K562 (cell line): ENCODE results near the gene MRPL40. TPM values are rescaled to one million over a fixed set of nuclear protein-coding genes. Genes with fewer than 3 reads are reported as not detected.

ENCODE experiments used
- ATAC-seq: fragments of 200-7000 bp; cut with Tn5 transposase; 3 replicates; pipeline ENCODE4 v1.9.1; 2020; ENCODE audit warnings: moderate library complexity
- BruUV-seq: library from RNA; stranded (reverse); fragments of 400-500 nt; replicated peaks from 2 replicates; lab custom pipeline; 2021; lab: Mats Ljungman, UMichigan
- CTCF ChIA-PET: fragments of 300-600 bp; formaldehyde crosslinking; extraction: SDS; loops from one replicate; lab custom pipeline; 2021; ENCODE audit warnings: low intra/inter-chr PET ratio; lab: Yijun Ruan, JAX
- POLR2A ChIA-PET: fragments of 300-600, 350-650 bp; sonication (Branson Sonifier 250); formaldehyde crosslinking; extraction: SDS; loops from one replicate; lab custom pipeline; 2021; ENCODE audit warnings: antibody characterized with exemption, inconsistent platforms; lab: Yijun Ruan, JAX
- DNase-seq, 4 experiments: peaks; one replicate each; pipeline versions ENCODE4 v3.0.0 to v3.0.0-alpha.2; 2011 to 2018; ENCODE audit warnings: low spot score in 3 of 4, mixed read lengths in 3 of 4; ENCODE audit errors: extremely low read depth in 1 of 4
- FAIRE-seq: peaks from 2 replicates; lab custom pipeline; 2011; peaks lifted over from hg19 to GRCh38; lab: Jason Lieb, UNC
- H2AFZ ChIP-seq: 2 replicates; pipeline ENCODE4 v1.6.0; 2011; ENCODE audit warnings: low read depth, low read length, control low read depth, inconsistent platforms
- H3K27ac ChIP-seq: fragments of 200-600 bp; 3 replicates; pipeline ENCODE4 v1.8.0; 2011; ENCODE audit warnings: low read depth, mild to moderate bottlenecking, control low read depth, inconsistent platforms, low read length, moderate library complexity, mixed read lengths; ENCODE audit errors: extremely low read depth
- H3K27me3 ChIP-seq, 2 experiments: fragments of 300-600 bp in 1 of 2; 2 replicates in 1 of 2; 3 replicates in 1 of 2; pipeline versions ENCODE4 v1.6.0 to v1.8.0; 2011; ENCODE audit warnings: inconsistent platforms in 2 of 2, low read length in 2 of 2, mild to moderate bottlenecking in 1 of 2, mixed read lengths in 1 of 2, moderate library complexity in 1 of 2; ENCODE audit not compliant: control insufficient read depth in 2 of 2, insufficient read depth in 2 of 2
- H3K36me3 ChIP-seq: fragments of 300-600 bp; 3 replicates; pipeline ENCODE4 v1.8.0; 2011; ENCODE audit warnings: mild to moderate bottlenecking, low read length, inconsistent platforms; ENCODE audit not compliant: control insufficient read depth, insufficient read depth
- H3K4me1 ChIP-seq, 2 experiments: fragments of 200-600 bp in 1 of 2; replicated peaks in 1 of 2; 2 replicates in 1 of 2; 3 replicates in 1 of 2; pipeline versions ENCODE4 v1.5.1 to v1.8.0; 2011; ENCODE audit warnings: inconsistent platforms in 2 of 2, low read length in 2 of 2, mild to moderate bottlenecking in 1 of 2, mixed read lengths in 1 of 2, moderate library complexity in 1 of 2; ENCODE audit not compliant: control insufficient read depth in 2 of 2, insufficient read depth in 2 of 2
- H3K4me2 ChIP-seq: 2 replicates; pipeline ENCODE4 v1.6.1; 2011; ENCODE audit warnings: low read length, control low read depth, inconsistent platforms, mixed read lengths; ENCODE audit not compliant: insufficient read depth
- H3K4me3 ChIP-seq: fragments of 200-600 bp; sonication (generic), shearing (Covaris generic); 2 replicates; pipeline ENCODE4 v1.5.1; 2016; ENCODE audit warnings: control low read depth, inconsistent platforms
- H3K79me2 ChIP-seq: fragments of 200-600 bp; 3 replicates; pipeline ENCODE4 v1.8.0; 2011; ENCODE audit warnings: low read length, inconsistent platforms; ENCODE audit not compliant: control insufficient read depth, insufficient read depth
- H3K9ac ChIP-seq, 2 experiments: 2 replicates each; pipeline versions ENCODE4 v1.6.0 to v1.6.1; 2011; ENCODE audit warnings: low read depth in 2 of 2, low read length in 2 of 2, control low read depth in 1 of 2, inconsistent platforms in 1 of 2, mild to moderate bottlenecking in 1 of 2, mixed read lengths in 1 of 2; ENCODE audit not compliant: insufficient read depth in 1 of 2
- H3K9me1 ChIP-seq: one replicate; pipeline ENCODE4 v1.6.0; 2011; ENCODE audit warnings: inconsistent platforms, mild to moderate bottlenecking, low read length, moderate library complexity; ENCODE audit not compliant: control insufficient read depth, insufficient read depth
- H3K9me3 ChIP-seq: replicated peaks from 2 replicates; pipeline ENCODE4 v1.5.1; 2011; ENCODE audit warnings: low read depth, low read length, inconsistent platforms; ENCODE audit not compliant: control insufficient read depth, insufficient read depth
- H4K20me1 ChIP-seq: replicated peaks from 2 replicates; pipeline ENCODE4 v1.6.1; 2011; ENCODE audit warnings: low read length, inconsistent platforms, mixed read lengths; ENCODE audit not compliant: control insufficient read depth, insufficient read depth
- CHCHD3 ChIP-seq: fragments of 250-450 bp; sonication (Bioruptor Pico); IDR thresholded peaks from 2 replicates; pipeline ENCODE4 v2.1.2; 2022; ENCODE audit warnings: mild to moderate bottlenecking
- CHD1 ChIP-seq: fragments of 200-600 bp; sonication (generic); IDR thresholded peaks from one replicate; pipeline ENCODE4 v1.6.1; 2012; ENCODE audit warnings: mild to moderate bottlenecking, moderate library complexity, low read length, inconsistent platforms
- ETV1 ChIP-seq: fragments of 450-650 bp; conservative IDR thresholded peaks from 2 replicates; pipeline ENCODE4 v1.6.1; 2016; ENCODE audit warnings: missing genetic modification characterization, control low read depth, low read depth, missing compliant biosample characterization
- FOXA3 ChIP-seq, 2 experiments: fragments of 450-650 bp in 1 of 2; sonication (generic) in 1 of 2; formaldehyde crosslinking; IDR thresholded peaks in 1 of 2; conservative IDR thresholded peaks in 1 of 2; 2 replicates each; pipeline versions ENCODE4 v1.4.0 to v1.8.0; 2020 to 2022; ENCODE audit warnings: mild to moderate bottlenecking in 2 of 2, missing genetic modification reagents in 1 of 2
- FOXJ2 ChIP-seq: fragments of 200-800 bp; sonication (Bioruptor generic); IDR thresholded peaks from 2 replicates; pipeline ENCODE4 v1.6.1; 2016; ENCODE audit warnings: missing genetic modification characterization, missing compliant biosample characterization
- HDAC3 ChIP-seq: fragments of 450-650 bp; IDR thresholded peaks from 2 replicates; pipeline ENCODE4 v1.6.1; 2018; ENCODE audit warnings: borderline replicate concordance, mild to moderate bottlenecking, moderate library complexity; ENCODE audit not compliant: partially characterized antibody
- IFI16 ChIP-seq: fragments of 250-450 bp; sonication (Bioruptor Pico); IDR thresholded peaks from 2 replicates; pipeline ENCODE4 v2.1.2; 2022; ENCODE audit warnings: mild to moderate bottlenecking, inconsistent platforms
- MYC ChIP-seq, 2 experiments: fragments of 250-450 bp in 1 of 2; sonication (Bioruptor Pico) in 1 of 2; IDR thresholded peaks; 2 replicates each; pipeline versions ENCODE4 v1.5.1 to v1.6.1; 2012 to 2021; ENCODE audit warnings: low read depth in 2 of 2, borderline replicate concordance in 1 of 2, improper control_type of control experiment in 1 of 2, low read length in 1 of 2, mild to moderate bottlenecking in 1 of 2, moderate library complexity in 1 of 2
- NFRKB ChIP-seq: fragments of 450-650 bp; IDR thresholded peaks from 2 replicates; pipeline ENCODE4 v1.6.1; 2016; ENCODE audit warnings: low read depth
- NR4A1 ChIP-seq, 2 experiments: fragments of 250-450 bp in 1 of 2; fragments of 450-650 bp in 1 of 2; sonication (Bioruptor Pico) in 1 of 2; IDR thresholded peaks; 2 replicates each; pipeline versions ENCODE4 v1.4.0 to v1.6.1; 2016 to 2020; ENCODE audit warnings: mild to moderate bottlenecking in 2 of 2, missing compliant biosample characterization in 1 of 2, missing genetic modification characterization in 1 of 2, moderate library complexity in 1 of 2
- PYGO2 ChIP-seq: fragments of 450-650 bp; IDR thresholded peaks from 2 replicates; pipeline ENCODE4 v1.6.1; 2016; ENCODE audit warnings: mild to moderate bottlenecking, missing genetic modification characterization, moderate library complexity, missing compliant biosample characterization
- SMAD1 ChIP-seq: fragments of 150-350 bp; IDR thresholded peaks from 2 replicates; pipeline ENCODE4 v1.6.1; 2014; ENCODE audit warnings: low read length, low read depth; ENCODE audit not compliant: partially characterized antibody
- TAF7 ChIP-seq: fragments of 450-650 bp; IDR thresholded peaks from 2 replicates; pipeline ENCODE4 v1.6.1; 2016; ENCODE audit warnings: missing genetic modification characterization, missing compliant biosample characterization
- ZNF165 ChIP-seq: fragments of 250-450 bp; sonication (Bioruptor Pico); IDR thresholded peaks from 2 replicates; pipeline ENCODE4 v1.4.0; 2020; ENCODE audit warnings: borderline replicate concordance
- WGBS: fragments of 100-300 bp; shearing (Covaris generic); methylation state at CpG from one replicate; pipeline ENCODE4 v1.1.6; 2016; ENCODE audit warnings: low coverage, mixed read lengths; ENCODE audit not compliant: insufficient coverage; ENCODE audit errors: missing lambda C conversion rate; 5-methylcytosine and 5-hydroxymethylcytosine counted together
- in situ Hi-C: fragments of 300-500 bp; cut with MboI; formaldehyde crosslinking; loops from 4 replicates; pipeline ENCODE4 v1.15.0; 2018; ENCODE audit warnings: inconsistent platforms, mixed read lengths
- intact Hi-C: fragments of 100-400 bp; cut with micrococcal nuclease; formaldehyde crosslinking; loops from 2 replicates; pipeline ENCODE4 v1.14.2; 2022
- polyA plus RNA-seq, 8 experiments: library from polyadenylated mRNA; depleted of rRNA in 4 of 8; stranded (reverse) in 5 of 8; unstranded in 3 of 8; fragments of >200 nt; fragmentation: Nextera tagmentation in 2 of 8; fragmentation: Illumina TruSeq in 1 of 8; extraction: Ambion mirVana in 2 of 8; extraction: Trizol in 1 of 8; gene quantifications; 2 replicates each; pipeline versions ENCODE4 v1.2.1 to v1.2.3, GENCODE V29; 2011 to 2014; ENCODE audit warnings: inconsistent platforms in 1 of 8, missing spikeins in 1 of 8
- total RNA-seq, 7 experiments: library from RNA; depleted of rRNA in 6 of 7; stranded (reverse); fragments of >200 nt in 6 of 7; fragmentation: Illumina TruSeq in 2 of 7; extraction: Trizol in 2 of 7; gene quantifications; 2 replicates each; pipeline versions ENCODE4 v1.2.1 to v1.2.3, GENCODE V29; 2011 to 2021; ENCODE audit warnings: low replicate concordance in 1 of 7
- TF ChIP-seq, protein P1 (sequence below): fragments of 250-450 bp; sonication (Bioruptor Pico); IDR thresholded peaks from 2 replicates; pipeline ENCODE4 v1.6.1; 2021; ENCODE audit warnings: mild to moderate bottlenecking

Gene MRPL40
- total and polyA plus RNA-seq, 9 of the 15 experiments (the other 6 are each of a cell fraction or from before 2014, with no cell fraction given), result 132 to 652 (median 208) TPM

DNA sequence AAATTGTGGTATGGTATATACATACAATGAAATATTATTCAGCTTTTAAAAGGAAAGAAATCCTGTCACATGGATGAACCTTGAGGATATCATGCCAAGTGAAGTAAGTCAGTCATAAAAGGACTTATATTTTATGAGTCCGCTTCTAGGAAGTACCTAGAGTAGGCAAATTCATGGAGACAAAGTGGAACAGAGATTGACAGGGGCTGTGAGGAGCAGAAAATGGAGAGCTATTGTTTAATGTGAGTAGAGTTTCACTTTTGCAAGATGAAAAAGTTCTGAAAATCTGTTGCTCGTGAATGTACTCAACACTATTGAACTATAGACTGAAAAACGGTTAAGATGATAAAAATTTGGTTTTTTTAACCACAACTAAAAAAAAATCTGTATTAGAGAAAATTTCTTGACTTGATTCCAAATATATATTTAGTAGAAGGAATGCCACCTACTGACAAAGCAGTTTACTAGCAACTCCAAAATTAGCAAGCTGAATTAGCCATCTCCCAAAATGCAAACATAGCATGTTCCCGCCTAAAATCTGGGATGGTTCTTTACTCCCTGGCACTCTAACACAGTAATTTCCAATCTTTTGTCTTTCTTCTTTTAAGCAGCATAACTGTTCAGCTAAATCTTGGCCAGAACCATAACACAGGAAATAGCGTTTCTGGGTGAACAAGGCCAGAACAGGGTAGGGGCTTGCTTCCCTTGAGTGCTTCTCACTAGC, 45.1 kb downstream of the MRPL40 start (continued):
- TF ChIP-seq, protein P1, sequence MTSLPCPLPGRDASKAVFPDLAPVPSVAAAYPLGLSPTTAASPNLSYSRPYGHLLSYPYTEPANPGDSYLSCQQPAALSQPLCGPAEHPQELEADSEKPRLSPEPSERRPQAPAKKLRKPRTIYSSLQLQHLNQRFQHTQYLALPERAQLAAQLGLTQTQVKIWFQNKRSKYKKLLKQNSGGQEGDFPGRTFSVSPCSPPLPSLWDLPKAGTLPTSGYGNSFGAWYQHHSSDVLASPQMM (CRISPR knock-in tag), result no peak

DNA sequence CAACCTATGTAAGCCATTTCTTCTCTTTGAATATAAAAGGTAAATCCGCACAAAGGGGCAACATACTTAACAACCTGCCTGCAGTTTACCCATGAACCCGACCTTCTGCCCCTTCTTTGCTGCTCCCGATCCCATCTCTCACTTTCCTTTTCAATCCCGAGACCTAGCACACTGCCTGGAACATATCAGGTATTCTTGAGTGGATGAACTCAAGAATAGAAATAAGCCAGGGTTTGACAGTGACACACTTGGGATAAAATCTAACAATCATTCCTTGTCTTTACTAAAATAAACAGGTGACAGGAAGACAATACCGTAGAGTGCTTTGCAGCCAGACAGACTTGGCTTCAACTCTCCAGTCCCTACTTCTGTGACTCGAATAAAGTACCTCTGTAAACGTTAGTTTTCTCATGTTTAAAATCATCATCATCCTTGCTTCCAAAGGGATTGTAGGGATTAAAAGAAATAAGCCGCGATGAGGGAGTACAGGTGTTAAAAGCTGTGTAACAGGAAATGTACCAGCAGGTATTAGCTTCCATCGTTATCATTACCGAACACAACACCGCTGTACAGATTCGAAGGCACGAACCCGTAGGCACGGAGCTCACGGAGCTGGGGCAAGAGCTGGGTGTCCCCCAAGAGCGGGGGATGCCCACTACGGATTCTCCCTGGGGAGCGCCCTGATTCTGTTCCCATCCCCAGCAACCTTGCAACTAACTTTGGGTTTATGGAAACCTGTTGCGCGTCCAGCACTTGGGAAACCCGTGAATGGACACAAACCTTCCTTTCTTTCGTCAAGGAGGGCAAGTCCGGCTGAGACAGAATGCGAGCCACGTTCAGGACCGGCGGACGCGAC, 45.9 kb downstream of the MRPL40 start:
- Histone ChIP-seq H3K27ac (peak overlapping the region; percentile 97), H3K27me3 (no peaks in the 10 kb centered on the region), H3K9me1 (no peaks in the 10 kb centered on the region), H3K4me1 (peaks cover 7 to 16% of the 10 kb centered on the region in 2 experiments), H3K4me2 (peak overlapping the region; percentile 97), H2AFZ (peak overlapping the region; percentile 99), H4K20me1 (peaks cover 37% of the 10 kb centered on the region), H3K4me3 (peak overlapping the region; percentile 70), H3K36me3 (peaks cover 64% of the 10 kb centered on the region), H3K79me2 (peaks cover 87% of the 10 kb centered on the region), H3K9me3 (no peaks in the 10 kb centered on the region), H3K9ac (peak overlapping the region; percentile 96 to 97)
- WGBS, result under 1% methylated on average over 31 of the region's 31 CpGs
- in situ Hi-C loops, result no loop called here
- ATAC-seq (peak; percentile 1; the same call in 2 of the 3 replicates), FAIRE-seq (no peak), DNase-seq (peak in 1 of 4 experiments; percentile 70)
- POLR2A ChIA-PET, result interaction anchor here (0.7 to 5.4 kb wide), 21 partner anchors 13 to 610 kb away, joined by 3 to 148 read pairs (median 4); partner anchors contain the start of genes C22orf39, CLTCL1, ESS2 and HIRA
- CTCF ChIA-PET, result interaction anchor here (0.5 to 2.1 kb wide), 8 partner anchors 47 to 525 kb away, joined by 3 to 14 read pairs (median 5); partner anchors contain the start of genes CLTCL1, HIRA and SLC25A1
- TSS peak; percentile 50 for BruUV-seq
- intact Hi-C loops, result loop anchor here (1.0 to 5.0 kb wide), 5 partner anchors 81 to 356 kb away; partner anchors contain the start of gene DGCR2
- TF ChIP-seq ETV1 (tag) (peak; percentile 47), FOXJ2 (tag) (no peak), ZNF165 (CRISPR knock-in tag) (peak; percentile 10; the same call in 1 of the 2 replicates), MYC (IDR thresholded peaks at IDR 0.05; ENCODE audit: low read depth, low read length) (no peak), MYC (CRISPR knock-in tag; IDR thresholded peaks at IDR 0.05; ENCODE audit: borderline replicate concordance, low read depth) (peak; percentile 69; the same call in 1 of the 2 replicates), PYGO2 (tag) (0 out of 2 replicates have a peak, but pooled peaks have one; percentile 8), FOXA3 (CRISPR knock-in tag; conservative IDR thresholded peaks at IDR 0.05 in 1 of 2, IDR thresholded peaks at IDR 0.05 in 1 of 2) (0 out of 4 replicates have a peak, but pooled peaks of 1 of the 2 experiments have one; percentile 31), IFI16 (CRISPR knock-in tag) (0 out of 2 replicates have a peak, but pooled peaks have one; percentile 22), NR4A1 (CRISPR knock-in tag; IDR thresholded peaks at IDR 0.05) (0 out of 2 replicates have a peak, but pooled peaks have one; percentile 14), NR4A1 (tag; IDR thresholded peaks at IDR 0.05) (no peak), SMAD1 (no peak), HDAC3 (no peak), NFRKB (no peak), CHCHD3 (CRISPR knock-in tag) (no peak), CHD1 (peak; percentile 99), TAF7 (tag) (0 out of 2 replicates have a peak, but pooled peaks have one; percentile 37)
